ENCODE results near the gene DCAF12. TPM values are rescaled to one million over a fixed set of nuclear protein-coding genes. Genes with fewer than 3 reads are reported as not detected.

The DCAF12 gene
- total and polyA plus RNA-seq, 2 of the 8 experiments (the other 6 are each of a cell fraction or from before 2014, with no cell fraction given) = 22.7 to 29.2 TPM

DNA sequence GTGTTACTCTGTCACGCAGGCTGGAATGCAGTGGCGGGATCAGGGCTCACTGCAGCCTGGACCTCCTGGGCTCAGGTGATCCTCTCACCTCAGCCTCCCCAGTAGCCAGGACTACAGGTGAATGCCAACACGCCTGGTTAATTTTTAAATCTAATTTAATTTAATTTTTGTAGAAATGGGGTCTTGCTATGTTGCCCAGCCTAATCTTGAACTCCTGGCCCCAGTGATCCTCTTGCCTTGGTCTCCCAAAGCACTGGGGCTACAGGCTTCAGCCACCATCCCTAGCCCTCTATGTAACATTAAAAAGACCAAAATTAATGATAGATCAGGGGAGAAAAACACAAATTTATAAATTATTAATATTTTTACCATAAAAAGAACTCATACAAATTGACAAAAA is 66.5 kb downstream of the DCAF12 start (continued):
- TF ChIP-seq, protein P1, sequence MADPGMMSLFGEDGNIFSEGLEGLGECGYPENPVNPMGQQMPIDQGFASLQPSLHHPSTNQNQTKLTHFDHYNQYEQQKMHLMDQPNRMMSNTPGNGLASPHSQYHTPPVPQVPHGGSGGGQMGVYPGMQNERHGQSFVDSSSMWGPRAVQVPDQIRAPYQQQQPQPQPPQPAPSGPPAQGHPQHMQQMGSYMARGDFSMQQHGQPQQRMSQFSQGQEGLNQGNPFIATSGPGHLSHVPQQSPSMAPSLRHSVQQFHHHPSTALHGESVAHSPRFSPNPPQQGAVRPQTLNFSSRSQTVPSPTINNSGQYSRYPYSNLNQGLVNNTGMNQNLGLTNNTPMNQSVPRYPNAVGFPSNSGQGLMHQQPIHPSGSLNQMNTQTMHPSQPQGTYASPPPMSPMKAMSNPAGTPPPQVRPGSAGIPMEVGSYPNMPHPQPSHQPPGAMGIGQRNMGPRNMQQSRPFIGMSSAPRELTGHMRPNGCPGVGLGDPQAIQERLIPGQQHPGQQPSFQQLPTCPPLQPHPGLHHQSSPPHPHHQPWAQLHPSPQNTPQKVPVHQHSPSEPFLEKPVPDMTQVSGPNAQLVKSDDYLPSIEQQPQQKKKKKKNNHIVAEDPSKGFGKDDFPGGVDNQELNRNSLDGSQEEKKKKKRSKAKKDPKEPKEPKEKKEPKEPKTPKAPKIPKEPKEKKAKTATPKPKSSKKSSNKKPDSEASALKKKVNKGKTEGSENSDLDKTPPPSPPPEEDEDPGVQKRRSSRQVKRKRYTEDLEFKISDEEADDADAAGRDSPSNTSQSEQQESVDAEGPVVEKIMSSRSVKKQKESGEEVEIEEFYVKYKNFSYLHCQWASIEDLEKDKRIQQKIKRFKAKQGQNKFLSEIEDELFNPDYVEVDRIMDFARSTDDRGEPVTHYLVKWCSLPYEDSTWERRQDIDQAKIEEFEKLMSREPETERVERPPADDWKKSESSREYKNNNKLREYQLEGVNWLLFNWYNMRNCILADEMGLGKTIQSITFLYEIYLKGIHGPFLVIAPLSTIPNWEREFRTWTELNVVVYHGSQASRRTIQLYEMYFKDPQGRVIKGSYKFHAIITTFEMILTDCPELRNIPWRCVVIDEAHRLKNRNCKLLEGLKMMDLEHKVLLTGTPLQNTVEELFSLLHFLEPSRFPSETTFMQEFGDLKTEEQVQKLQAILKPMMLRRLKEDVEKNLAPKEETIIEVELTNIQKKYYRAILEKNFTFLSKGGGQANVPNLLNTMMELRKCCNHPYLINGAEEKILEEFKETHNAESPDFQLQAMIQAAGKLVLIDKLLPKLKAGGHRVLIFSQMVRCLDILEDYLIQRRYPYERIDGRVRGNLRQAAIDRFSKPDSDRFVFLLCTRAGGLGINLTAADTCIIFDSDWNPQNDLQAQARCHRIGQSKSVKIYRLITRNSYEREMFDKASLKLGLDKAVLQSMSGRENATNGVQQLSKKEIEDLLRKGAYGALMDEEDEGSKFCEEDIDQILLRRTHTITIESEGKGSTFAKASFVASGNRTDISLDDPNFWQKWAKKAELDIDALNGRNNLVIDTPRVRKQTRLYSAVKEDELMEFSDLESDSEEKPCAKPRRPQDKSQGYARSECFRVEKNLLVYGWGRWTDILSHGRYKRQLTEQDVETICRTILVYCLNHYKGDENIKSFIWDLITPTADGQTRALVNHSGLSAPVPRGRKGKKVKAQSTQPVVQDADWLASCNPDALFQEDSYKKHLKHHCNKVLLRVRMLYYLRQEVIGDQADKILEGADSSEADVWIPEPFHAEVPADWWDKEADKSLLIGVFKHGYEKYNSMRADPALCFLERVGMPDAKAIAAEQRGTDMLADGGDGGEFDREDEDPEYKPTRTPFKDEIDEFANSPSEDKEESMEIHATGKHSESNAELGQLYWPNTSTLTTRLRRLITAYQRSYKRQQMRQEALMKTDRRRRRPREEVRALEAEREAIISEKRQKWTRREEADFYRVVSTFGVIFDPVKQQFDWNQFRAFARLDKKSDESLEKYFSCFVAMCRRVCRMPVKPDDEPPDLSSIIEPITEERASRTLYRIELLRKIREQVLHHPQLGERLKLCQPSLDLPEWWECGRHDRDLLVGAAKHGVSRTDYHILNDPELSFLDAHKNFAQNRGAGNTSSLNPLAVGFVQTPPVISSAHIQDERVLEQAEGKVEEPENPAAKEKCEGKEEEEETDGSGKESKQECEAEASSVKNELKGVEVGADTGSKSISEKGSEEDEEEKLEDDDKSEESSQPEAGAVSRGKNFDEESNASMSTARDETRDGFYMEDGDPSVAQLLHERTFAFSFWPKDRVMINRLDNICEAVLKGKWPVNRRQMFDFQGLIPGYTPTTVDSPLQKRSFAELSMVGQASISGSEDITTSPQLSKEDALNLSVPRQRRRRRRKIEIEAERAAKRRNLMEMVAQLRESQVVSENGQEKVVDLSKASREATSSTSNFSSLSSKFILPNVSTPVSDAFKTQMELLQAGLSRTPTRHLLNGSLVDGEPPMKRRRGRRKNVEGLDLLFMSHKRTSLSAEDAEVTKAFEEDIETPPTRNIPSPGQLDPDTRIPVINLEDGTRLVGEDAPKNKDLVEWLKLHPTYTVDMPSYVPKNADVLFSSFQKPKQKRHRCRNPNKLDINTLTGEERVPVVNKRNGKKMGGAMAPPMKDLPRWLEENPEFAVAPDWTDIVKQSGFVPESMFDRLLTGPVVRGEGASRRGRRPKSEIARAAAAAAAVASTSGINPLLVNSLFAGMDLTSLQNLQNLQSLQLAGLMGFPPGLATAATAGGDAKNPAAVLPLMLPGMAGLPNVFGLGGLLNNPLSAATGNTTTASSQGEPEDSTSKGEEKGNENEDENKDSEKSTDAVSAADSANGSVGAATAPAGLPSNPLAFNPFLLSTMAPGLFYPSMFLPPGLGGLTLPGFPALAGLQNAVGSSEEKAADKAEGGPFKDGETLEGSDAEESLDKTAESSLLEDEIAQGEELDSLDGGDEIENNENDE (IDR thresholded peaks at IDR 0.05; ENCODE audit: insufficient replicate concordance, low read length) = no peak
- no peak for TF ChIP-seq TCF12 (IDR thresholded peaks at IDR 0.05; ENCODE audit: low read depth, low read length)
